Activated CD8-positive, alpha-beta T cell treated with anti-CD3 and anti-CD28 coated beads for 36 hours (primary cell): Measurements from ENCODE around the gene ZCCHC18. TPM values are rescaled to one million over a fixed set of nuclear protein-coding genes. Genes with fewer than 3 reads are reported as not detected.
A peak's percentile ranks its signal among the peaks of the same experiment; 100 is the strongest.
"Not testable (repeated sequence)": the region's sequence is repeated elsewhere in the genome, so short reads cannot be mapped to it uniquely, and the experiment has no call there.

ENCODE experiments used
- ATAC-seq: fragments of 200-7000 bp; cut with Tn5 transposase; one replicate; pipeline ENCODE4 v1.10.0; 2021; ENCODE audit warnings: mild to moderate bottlenecking, moderate library complexity
- CTCF ChIA-PET: fragments of 350-600 bp; sonication (Branson Sonifier 250); formaldehyde crosslinking; loops from one replicate; lab custom pipeline; 2021; ENCODE audit warnings: antibody characterized with exemption; lab: Charles Lee
- POLR2A ChIA-PET: fragments of 350-600 bp; sonication (Branson Sonifier 250); formaldehyde crosslinking; loops from one replicate; lab custom pipeline; 2021; ENCODE audit warnings: antibody characterized with exemption; lab: Charles Lee
- DNase-seq: peaks from one replicate; pipeline ENCODE4 v3.0.0-alpha.2; 2020
- H3K27ac Mint-ChIP-seq: one replicate; pipeline ENCODE4 v1.8.0; 2021; ENCODE audit warnings: mild to moderate bottlenecking, mixed read lengths
- H3K27me3 Mint-ChIP-seq: one replicate; pipeline ENCODE4 v1.8.0; 2021; ENCODE audit warnings: mixed read lengths
- H3K36me3 Mint-ChIP-seq: one replicate; pipeline ENCODE4 v1.8.0; 2021; ENCODE audit warnings: low read depth, mixed read lengths
- H3K4me1 Mint-ChIP-seq: one replicate; pipeline ENCODE4 v1.8.0; 2021; ENCODE audit warnings: low read depth, mixed read lengths
- H3K4me3 Mint-ChIP-seq: one replicate; pipeline ENCODE4 v1.8.0; 2021; ENCODE audit warnings: mild to moderate bottlenecking, moderate library complexity, mixed read lengths
- H3K9me3 Mint-ChIP-seq: one replicate; pipeline ENCODE4 v1.8.0; 2021; ENCODE audit warnings: mixed read lengths
- intact Hi-C: fragments of 100-400 bp; cut with micrococcal nuclease; formaldehyde crosslinking; loops from one replicate; pipeline ENCODE4 v1.10.0; 2022
- total RNA-seq, 2 experiments: library from RNA; stranded (reverse); gene quantifications; one replicate each; pipeline ENCODE4 v1.2.3, GENCODE V29; 2021
- TF ChIP-seq, protein P1 (sequence below): fragments of 200-600 bp; IDR thresholded peaks from one replicate; pipeline ENCODE4 v1.8.0; 2022; ENCODE audit warnings: antibody characterized with exemption, mild to moderate bottlenecking

ZCCHC18 gene
- 1 to 10 TPM; 1.5 to 2.6 TPM for total RNA-seq

DNA sequence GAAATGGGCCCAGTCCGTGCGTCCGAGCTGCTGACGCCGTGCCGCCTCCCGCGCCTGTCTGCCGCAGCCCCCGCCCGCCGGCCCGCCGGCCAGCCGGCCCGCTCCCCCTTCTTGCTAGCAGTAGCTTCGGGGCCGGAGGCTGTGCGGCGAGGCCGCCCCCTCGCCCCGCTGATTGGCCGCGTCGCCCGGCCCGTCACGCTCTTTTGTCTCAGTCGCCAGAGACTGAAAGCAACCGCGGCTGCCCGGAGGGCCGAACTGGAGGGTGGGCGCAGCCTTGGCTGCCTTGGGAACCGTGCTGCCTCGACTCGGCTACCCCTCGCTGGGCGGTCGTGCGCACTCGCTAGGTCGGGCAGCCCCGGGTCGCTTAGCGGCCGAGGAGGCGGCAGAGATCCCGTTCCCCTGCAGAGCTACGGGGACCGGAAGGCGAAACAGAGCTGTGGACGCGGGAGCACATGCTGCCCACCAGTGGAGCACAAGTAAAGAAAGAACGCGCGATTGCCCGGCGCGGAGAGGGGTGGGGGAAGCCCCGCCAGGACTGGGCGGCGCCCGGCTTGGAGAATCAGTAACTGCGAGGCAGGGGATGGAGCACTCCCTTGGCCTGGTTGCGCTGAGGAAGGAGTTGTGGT, at the start of gene ZCCHC18:
Gene ZCCHC18 (plus strand): TSS at position 198 of the 626 bp plus-strand sequence. CDS start 1,589 bp downstream, outside the sequence.
- Mint-ChIP-seq H3K9me3 (no peaks in the 10 kb centered on the region), H3K4me3 (peak within 1 kb of the TSS; percentile 81), H3K4me1 (peaks cover 54% of the 10 kb centered on the region), H3K27me3 (no peaks in the 10 kb centered on the region), H3K27ac (peak within 1 kb of the TSS; percentile 89), H3K36me3 (peaks cover 5% of the 10 kb centered on the region)
- DNase-seq = peak; percentile 65
- TF ChIP-seq, protein P1, sequence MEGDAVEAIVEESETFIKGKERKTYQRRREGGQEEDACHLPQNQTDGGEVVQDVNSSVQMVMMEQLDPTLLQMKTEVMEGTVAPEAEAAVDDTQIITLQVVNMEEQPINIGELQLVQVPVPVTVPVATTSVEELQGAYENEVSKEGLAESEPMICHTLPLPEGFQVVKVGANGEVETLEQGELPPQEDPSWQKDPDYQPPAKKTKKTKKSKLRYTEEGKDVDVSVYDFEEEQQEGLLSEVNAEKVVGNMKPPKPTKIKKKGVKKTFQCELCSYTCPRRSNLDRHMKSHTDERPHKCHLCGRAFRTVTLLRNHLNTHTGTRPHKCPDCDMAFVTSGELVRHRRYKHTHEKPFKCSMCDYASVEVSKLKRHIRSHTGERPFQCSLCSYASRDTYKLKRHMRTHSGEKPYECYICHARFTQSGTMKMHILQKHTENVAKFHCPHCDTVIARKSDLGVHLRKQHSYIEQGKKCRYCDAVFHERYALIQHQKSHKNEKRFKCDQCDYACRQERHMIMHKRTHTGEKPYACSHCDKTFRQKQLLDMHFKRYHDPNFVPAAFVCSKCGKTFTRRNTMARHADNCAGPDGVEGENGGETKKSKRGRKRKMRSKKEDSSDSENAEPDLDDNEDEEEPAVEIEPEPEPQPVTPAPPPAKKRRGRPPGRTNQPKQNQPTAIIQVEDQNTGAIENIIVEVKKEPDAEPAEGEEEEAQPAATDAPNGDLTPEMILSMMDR = no peak
- ChIA-PET CTCF (interaction anchor here (0.9 to 5.7 kb wide), 9 partner anchors 10 to 274 kb away, joined by 3 to 37 read pairs (median 6); partner anchors contain the start of gene SLC25A53), POLR2A (interaction anchor here (1.0 to 1.6 kb wide), 6 partner anchors 9 to 193 kb away, joined by 3 to 9 read pairs (median 4); partner anchors contain the start of gene SLC25A53)
- peak; percentile 59 for ATAC-seq
- intact Hi-C loops = no loop called here

DNA sequence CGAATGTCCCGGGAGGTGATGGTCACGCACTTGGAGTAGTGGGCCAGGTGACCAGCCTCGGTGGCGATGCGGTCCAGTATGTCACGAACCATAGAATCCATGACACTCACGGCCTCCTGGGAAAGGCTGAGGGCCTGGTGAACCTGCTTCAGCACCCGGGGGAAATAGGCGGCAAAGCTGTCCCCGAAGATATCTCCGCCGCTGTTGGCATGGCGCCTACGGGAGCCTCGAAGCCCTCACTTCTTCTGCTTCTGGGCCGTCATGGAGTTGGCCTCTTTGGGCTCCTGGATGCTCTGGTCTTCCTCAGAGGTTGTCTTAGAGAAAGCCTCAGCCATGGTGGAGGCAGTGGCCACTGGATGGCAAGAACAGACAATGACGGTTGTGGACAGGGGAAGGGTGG, 49.7 kb upstream of the ZCCHC18 start:
- H3K36me3 Mint-ChIP-seq, H3K4me1 Mint-ChIP-seq, H3K27me3 Mint-ChIP-seq, H3K9me3 Mint-ChIP-seq, H3K4me3 Mint-ChIP-seq, intact Hi-C loops, POLR2A ChIA-PET, DNase-seq, ATAC-seq, H3K27ac Mint-ChIP-seq, CTCF ChIA-PET: not testable (repeated sequence)

DNA sequence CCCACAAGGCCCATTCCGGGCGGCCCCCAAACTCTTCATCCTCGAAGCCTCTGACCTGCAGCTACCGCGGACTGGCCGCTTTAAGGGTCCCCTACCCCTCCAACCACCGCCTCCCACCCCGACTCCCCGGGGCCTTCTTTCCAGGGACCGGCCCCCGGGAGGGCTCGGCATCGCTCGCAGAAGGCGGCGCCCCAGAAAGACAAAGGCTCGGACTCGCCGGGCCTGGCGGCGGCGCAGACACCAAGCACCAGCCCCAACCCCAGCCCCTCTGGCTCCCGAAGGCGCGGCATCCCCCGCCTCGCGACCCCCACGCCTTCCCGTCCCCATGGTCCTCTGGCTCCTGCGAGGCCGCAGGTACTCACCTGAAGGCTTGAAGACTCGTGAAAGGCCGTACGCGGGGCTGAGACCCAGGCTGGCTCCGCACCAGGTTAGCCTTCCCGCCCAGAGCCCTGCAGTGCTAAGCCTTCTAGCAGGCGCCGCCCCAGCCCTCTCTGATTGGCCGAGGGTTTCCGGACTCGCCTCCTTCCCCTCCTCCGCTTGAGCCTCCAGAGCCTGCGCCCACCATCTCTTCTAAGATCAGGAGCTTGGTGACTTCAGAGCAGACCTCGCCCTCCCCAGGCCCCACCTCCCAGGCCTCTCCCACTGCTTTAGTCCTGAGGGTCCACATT, 36.4 kb upstream of the ZCCHC18 start, which contains the start of gene TMSB15C:
Gene TMSB15C (minus strand): TSS at position 459 of the 668 bp plus-strand sequence.
- H3K4me3 Mint-ChIP-seq, intact Hi-C loops, H3K27me3 Mint-ChIP-seq, H3K4me1 Mint-ChIP-seq, CTCF ChIA-PET, H3K36me3 Mint-ChIP-seq, POLR2A ChIA-PET, H3K27ac Mint-ChIP-seq, DNase-seq, H3K9me3 Mint-ChIP-seq: not testable (repeated sequence)
- peak; percentile 99 for ATAC-seq

DNA sequence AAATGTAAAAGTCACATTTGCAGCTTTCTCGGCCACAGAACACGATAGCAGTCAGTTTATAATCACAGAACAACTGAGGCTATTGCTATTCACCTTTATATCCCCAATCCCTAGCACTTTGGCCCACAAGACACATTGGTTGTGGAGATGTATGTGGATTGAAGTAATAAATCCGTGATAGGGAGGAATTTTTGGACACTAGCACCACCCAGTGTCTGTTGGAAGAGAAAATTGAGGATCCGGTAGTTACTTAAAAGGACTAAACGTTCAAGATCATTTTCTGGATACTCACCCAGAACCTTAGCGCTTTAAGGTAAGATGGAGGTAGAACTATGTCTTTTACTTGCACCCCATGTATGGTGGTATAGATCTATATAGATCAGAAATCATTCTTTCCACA, 34.5 kb upstream of the ZCCHC18 start:
- H3K27ac Mint-ChIP-seq, CTCF ChIA-PET, POLR2A ChIA-PET, H3K4me1 Mint-ChIP-seq, intact Hi-C loops, DNase-seq, H3K4me3 Mint-ChIP-seq, H3K27me3 Mint-ChIP-seq, H3K9me3 Mint-ChIP-seq, H3K36me3 Mint-ChIP-seq, ATAC-seq: not testable (repeated sequence)

DNA sequence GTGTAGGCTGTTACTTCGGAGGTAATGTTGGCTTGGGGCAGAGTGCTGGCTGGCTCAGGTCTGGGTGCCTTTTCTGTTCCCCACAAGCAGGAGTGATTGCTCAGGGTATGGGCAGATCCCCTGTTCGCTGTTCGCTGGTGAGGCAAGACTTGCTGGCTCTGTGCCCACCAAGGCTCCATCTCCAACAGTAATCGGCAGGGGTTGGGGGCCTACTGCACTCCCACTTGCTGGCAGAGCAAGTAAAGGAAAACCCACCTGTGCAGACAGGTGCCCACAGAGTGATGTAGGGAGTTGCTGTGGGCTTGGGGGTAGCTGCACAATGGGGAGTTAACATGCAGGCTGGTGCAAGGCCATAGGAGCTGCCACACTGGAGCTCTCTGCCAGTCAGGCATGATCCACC, 28.3 kb upstream of the ZCCHC18 start:
- H3K4me1 Mint-ChIP-seq = no peaks in the 10 kb centered on the region
- ATAC-seq (no peak), DNase-seq (no peak)
- no peak overlapping the region for H3K4me3 Mint-ChIP-seq
- ChIA-PET CTCF (no interaction called here), POLR2A (no interaction called here)
- intact Hi-C loops = no loop called here
- no peak overlapping the region for H3K27ac Mint-ChIP-seq
- no peaks in the 10 kb centered on the region for H3K9me3 Mint-ChIP-seq
- H3K36me3 Mint-ChIP-seq = no peaks in the 10 kb centered on the region
- peaks cover 3% of the 10 kb centered on the region for H3K27me3 Mint-ChIP-seq
- TF ChIP-seq, protein P1 = no peak

DNA sequence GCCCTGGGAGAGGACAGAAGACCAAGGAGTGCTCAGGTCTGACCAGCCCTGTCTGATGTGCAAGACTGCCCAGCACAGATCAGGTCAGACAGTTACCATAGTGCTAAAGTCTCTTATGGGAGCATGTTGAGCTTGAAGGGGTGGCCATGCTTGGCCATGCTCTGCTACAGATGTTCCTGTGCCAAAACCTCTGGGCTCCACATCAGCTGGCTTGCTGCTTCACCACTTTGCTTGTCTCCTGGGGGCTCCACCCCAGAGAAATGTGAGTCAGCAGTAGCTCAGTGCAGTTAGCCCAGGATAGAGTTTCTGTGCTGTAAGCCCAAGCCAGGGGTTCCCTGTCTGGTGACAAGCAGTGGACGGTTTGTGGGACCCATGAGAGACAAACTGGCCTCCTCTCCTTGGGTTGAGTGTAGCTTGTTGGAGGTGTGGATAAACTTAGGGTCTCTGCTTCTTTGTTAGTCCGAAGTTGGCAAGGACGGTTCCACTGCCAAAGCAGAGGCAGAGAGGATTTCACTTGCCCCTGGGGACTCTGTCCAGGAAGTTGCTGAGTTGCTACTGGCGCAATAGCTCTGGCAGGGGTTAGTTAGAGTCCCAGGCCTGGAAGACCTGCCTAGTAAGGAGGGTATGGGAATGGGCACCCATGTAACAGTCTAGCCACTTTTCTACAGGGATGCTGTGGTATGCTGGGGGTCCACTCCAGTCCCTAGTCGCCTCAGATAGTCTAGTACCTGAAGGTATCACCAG, 27.6 kb upstream of the ZCCHC18 start:
- ATAC-seq (no peak), DNase-seq (no peak)
- Mint-ChIP-seq H3K27ac (no peak overlapping the region), H3K4me1 (no peaks in the 10 kb centered on the region), H3K36me3 (no peaks in the 10 kb centered on the region), H3K4me3 (no peak overlapping the region), H3K9me3 (no peaks in the 10 kb centered on the region), H3K27me3 (peaks cover 3% of the 10 kb centered on the region)
- POLR2A ChIA-PET = no interaction called here
- intact Hi-C loops = no loop called here
- TF ChIP-seq, protein P1 = no peak
- CTCF ChIA-PET = no interaction called here
